Left ventricle myocardium inferior (tissue), 1 donor: ENCODE measurements around the gene MPZ. TPM values are rescaled to one million over a fixed set of nuclear protein-coding genes. Genes with fewer than 3 reads are reported as not detected.
A peak's percentile ranks its signal among the peaks of the same experiment; 100 is the strongest.
"Not testable (repeated sequence)": the region's sequence is repeated elsewhere in the genome, so short reads cannot be mapped to it uniquely, and the experiment has no call there.

Experiments used
- DNase-seq: peaks from one replicate; pipeline ENCODE4 v3.0.0-alpha.2; 2020
- H3K27ac ChIP-seq: fragments of 200-600 bp; replicated peaks from 2 replicates; pipeline ENCODE4 v1.8.0; 2021
- H3K27me3 ChIP-seq: fragments of 200-600 bp; 2 replicates; pipeline ENCODE4 v1.8.0; 2021; ENCODE audit warnings: low read depth
- H3K36me3 ChIP-seq: fragments of 200-600 bp; 2 replicates; pipeline ENCODE4 v1.8.0; 2021
- H3K4me1 ChIP-seq: fragments of 200-600 bp; 2 replicates; pipeline ENCODE4 v1.8.0; 2021
- H3K4me3 ChIP-seq: fragments of 200-600 bp; 2 replicates; pipeline ENCODE4 v1.8.0; 2021; ENCODE audit warnings: mild to moderate bottlenecking, moderate library complexity
- H3K9me3 ChIP-seq: fragments of 200-600 bp; replicated peaks from 2 replicates; pipeline ENCODE4 v1.8.0; 2021
- intact Hi-C: fragments of 100-400 bp; cut with micrococcal nuclease; formaldehyde crosslinking; loops from one replicate; pipeline ENCODE4 v1.11.0; 2022
- total RNA-seq: library from RNA; stranded (reverse); fragmentation: NEBNext Ultra II Directional; extraction: Animal tissue kit (Norgen Biotek cat#: 25700); gene quantifications from one replicate; pipeline ENCODE4 v1.2.1, GENCODE V29; 2021
- TF ChIP-seq, protein P1 (sequence below): fragments of 200-600 bp; IDR thresholded peaks from 2 replicates; pipeline ENCODE4 v1.8.0; 2021; ENCODE audit warnings: antibody characterized with exemption, mild to moderate bottlenecking, borderline replicate concordance
- donor health status: DM: no; HTN: yes; CAD: no; lungs with severe emphysema.

Gene MPZ
- total RNA-seq, 1 donor from 2014 or later: 3.5 TPM

DNA sequence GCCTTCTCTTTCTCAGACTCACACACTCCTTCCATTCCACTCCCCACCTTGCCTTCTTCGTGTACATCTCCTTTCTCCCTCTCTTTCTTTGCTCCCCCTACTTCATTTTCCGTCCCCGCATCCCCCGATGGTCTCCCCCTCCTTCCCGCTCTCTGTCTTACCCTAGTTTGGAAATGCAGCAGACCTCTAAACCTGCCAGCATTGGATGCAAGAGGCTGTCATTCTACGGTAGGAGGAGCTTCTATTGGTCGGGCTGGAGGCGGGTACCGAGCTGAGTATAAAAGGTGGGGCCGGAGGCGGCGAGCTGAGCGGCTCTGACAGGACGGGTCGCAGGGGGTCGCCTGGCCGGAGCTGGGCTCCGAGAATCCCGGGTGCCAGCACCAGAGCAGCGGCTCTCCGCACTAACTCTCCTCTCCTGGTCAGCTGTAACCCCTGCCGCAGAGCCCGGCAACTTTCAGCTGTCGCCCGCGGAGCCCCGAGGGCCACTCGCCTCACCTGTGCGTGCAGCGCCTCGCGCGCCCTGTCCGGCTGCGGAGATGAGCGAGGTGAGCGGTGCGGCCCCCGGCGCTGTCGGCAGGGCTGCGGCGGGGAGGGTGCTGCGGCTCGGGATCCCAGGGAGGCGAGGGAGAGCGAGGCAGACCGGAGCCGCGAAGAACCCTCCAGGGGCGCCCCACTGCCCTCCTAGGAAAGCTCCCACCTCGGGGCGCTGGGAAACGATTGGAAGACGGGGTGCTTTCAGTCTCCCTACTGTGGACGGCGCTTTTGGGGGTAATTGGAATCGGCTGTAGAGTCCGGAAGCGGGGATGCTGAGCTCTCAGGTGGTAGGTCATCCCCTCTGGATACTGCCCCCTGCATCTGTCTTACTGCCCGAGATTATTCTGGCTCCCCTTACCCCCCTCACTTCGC is 51.1 kb downstream of the MPZ start, which contains the start of gene PCP4L1:
Gene PCP4L1 (plus strand): TSS at position 307 of the 906 bp plus-strand sequence. CDS start 230 bp downstream, at position 537.
- H3K36me3 ChIP-seq: peaks cover 6% of the 10 kb centered on the region
- H3K9me3 ChIP-seq: peaks cover 20% of the 10 kb centered on the region
- TF ChIP-seq, protein P1, sequence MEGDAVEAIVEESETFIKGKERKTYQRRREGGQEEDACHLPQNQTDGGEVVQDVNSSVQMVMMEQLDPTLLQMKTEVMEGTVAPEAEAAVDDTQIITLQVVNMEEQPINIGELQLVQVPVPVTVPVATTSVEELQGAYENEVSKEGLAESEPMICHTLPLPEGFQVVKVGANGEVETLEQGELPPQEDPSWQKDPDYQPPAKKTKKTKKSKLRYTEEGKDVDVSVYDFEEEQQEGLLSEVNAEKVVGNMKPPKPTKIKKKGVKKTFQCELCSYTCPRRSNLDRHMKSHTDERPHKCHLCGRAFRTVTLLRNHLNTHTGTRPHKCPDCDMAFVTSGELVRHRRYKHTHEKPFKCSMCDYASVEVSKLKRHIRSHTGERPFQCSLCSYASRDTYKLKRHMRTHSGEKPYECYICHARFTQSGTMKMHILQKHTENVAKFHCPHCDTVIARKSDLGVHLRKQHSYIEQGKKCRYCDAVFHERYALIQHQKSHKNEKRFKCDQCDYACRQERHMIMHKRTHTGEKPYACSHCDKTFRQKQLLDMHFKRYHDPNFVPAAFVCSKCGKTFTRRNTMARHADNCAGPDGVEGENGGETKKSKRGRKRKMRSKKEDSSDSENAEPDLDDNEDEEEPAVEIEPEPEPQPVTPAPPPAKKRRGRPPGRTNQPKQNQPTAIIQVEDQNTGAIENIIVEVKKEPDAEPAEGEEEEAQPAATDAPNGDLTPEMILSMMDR: no peak
- H3K27me3 ChIP-seq: peaks cover 67% of the 10 kb centered on the region
- peaks cover 9% of the 10 kb centered on the region for H3K4me1 ChIP-seq
- intact Hi-C loops: no loop called here
- H3K27ac ChIP-seq: no peak within 1 kb of the TSS
- peak; percentile 20 for DNase-seq
- peak within 1 kb of the TSS; percentile 65 for H3K4me3 ChIP-seq

DNA sequence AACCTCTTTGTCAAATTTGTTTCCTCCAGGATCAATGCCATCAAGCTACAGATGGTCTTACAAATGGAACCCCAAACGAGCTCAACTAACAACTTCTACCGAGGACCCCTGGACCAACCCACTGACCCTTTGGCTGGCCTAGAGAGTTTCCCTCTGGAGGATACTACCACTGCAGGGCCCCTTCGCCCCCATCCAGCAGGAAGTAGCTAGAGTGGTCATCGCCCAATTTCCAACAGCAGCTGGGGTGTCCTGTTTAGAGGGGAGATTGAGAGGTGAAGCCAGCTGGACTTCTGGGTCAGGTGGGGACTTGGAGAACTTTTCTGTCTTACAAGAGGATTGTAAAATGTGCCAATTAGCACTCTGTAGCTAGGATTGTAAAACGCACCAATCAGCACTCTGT is 52.7 kb downstream of the MPZ start:
- Histone ChIP-seq H3K27me3 (peaks cover 60% of the 10 kb centered on the region), H3K9me3 (peaks cover 20% of the 10 kb centered on the region)
- intact Hi-C loops, H3K36me3 ChIP-seq, H3K27ac ChIP-seq, H3K4me1 ChIP-seq, DNase-seq, H3K4me3 ChIP-seq: not testable (repeated sequence)

DNA sequence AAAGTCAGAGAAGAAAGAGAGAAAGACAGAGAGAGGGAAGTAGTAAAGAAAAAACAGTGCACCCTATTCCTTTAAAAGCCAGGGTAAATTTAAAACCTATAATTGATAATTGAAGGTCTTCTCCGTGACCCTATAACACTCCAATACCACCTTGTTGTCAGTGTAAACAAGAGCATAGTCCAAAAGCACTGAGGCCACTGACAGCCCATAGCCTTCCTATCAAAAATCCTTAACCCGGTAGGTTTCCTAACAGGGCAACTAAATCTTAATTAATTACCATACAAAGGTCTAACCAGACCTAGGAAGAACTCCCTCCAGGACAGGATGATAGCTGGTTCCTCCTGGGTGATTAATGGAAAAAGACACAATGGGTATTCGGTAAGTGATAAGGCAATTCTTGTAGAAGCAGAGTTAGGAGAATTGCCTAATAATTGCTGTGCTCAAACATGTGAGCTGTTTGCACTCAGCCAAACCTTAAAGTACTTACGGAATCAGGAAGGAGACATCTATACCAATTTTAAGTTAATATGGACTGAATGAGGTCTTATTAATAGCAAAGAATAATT is 53.7 kb downstream of the MPZ start:
- intact Hi-C loops, H3K27ac ChIP-seq: not testable (repeated sequence)

DNA sequence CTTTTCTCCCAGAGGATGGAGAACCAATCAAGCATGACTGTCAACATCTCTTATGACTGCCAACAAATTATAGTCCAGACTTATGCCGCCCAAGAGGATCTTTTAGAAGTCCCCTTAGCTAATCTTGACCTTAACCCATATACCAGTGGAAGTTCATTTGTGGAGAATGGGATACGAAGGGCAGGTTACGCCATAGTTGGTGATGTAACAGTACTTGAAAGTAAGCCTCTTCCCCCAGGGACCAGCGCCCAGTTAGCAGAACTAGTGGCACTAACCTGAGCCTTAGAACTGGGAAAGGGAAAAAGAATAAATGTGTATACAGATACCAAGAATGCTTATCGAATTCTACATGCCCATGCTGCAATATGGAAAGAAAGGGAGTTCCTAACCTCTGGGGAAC is 54.5 kb downstream of the MPZ start:
- Histone ChIP-seq H3K27me3 (peaks cover 43% of the 10 kb centered on the region), H3K9me3 (peaks cover 33% of the 10 kb centered on the region)
- H3K36me3 ChIP-seq, DNase-seq, intact Hi-C loops, H3K4me3 ChIP-seq, H3K4me1 ChIP-seq, H3K27ac ChIP-seq: not testable (repeated sequence)

More for the DNA sequence above, 53.7 kb downstream of the MPZ start:
- DNase-seq, H3K4me3 ChIP-seq, H3K4me1 ChIP-seq, H3K36me3 ChIP-seq: not testable (repeated sequence)
- peaks cover 50% of the 10 kb centered on the region for H3K27me3 ChIP-seq
- peaks cover 25% of the 10 kb centered on the region for H3K9me3 ChIP-seq

Other genes with a start within 250 kb of the MPZ start
- gene ARHGAP30, start 240.1 kb downstream of the MPZ start, total RNA-seq: 2.4 TPM
- gene NECTIN4, start 220.4 kb downstream of the MPZ start, total RNA-seq: not detected
- 9.1 TPM for gene KLHDC9, start 211.6 kb downstream of the MPZ start, total RNA-seq
- gene PFDN2, start 191.9 kb downstream of the MPZ start, total RNA-seq: 62.5 TPM
- 31.9 TPM for gene NIT1, start 191.9 kb downstream of the MPZ start, total RNA-seq
- 25.2 TPM for gene DEDD, start 177.3 kb downstream of the MPZ start, total RNA-seq
- 76.4 TPM for gene UFC1, start 156.0 kb downstream of the MPZ start, total RNA-seq
- 20.0 TPM for gene USP21, start 150.5 kb downstream of the MPZ start, total RNA-seq
- gene PPOX, start 143.5 kb downstream of the MPZ start, total RNA-seq: 15.2 TPM
- 23.2 TPM for gene B4GALT3, start 132.5 kb downstream of the MPZ start, total RNA-seq
- 14.1 TPM for gene ADAMTS4, start 110.9 kb downstream of the MPZ start, total RNA-seq
- gene NDUFS2, start 107.6 kb downstream of the MPZ start, total RNA-seq: 302 TPM
- 22.0 TPM for gene FCER1G, start 94.7 kb downstream of the MPZ start, total RNA-seq
- not detected for gene APOA2, start 86.3 kb downstream of the MPZ start, total RNA-seq
- gene TOMM40L, start 83.9 kb downstream of the MPZ start, total RNA-seq: 39.3 TPM
- not detected for gene NR1I3, start 71.8 kb downstream of the MPZ start, total RNA-seq
- not detected for gene PCP4L1, start 51.2 kb downstream of the MPZ start, total RNA-seq
- 393 TPM for gene SDHC, start 4.4 kb upstream of the MPZ start, total RNA-seq
- gene CFAP126, start 57.9 kb upstream of the MPZ start, total RNA-seq: not detected
- 13.0 TPM for gene FCGR2A, start 195.5 kb upstream of the MPZ start, total RNA-seq
- gene HSPA6, start 214.6 kb upstream of the MPZ start, total RNA-seq: 0.58 TPM
- 15.0 TPM for gene FCGR3A, start 239.8 kb upstream of the MPZ start, total RNA-seq